Hindlimb muscle (tissue), 1 donor: ENCODE measurements around the gene C11orf21. TPM values are rescaled to one million over a fixed set of nuclear protein-coding genes. Genes with fewer than 3 reads are reported as not detected.

Experiments used
- DNase-seq: peaks from one replicate; pipeline ENCODE4 v3.0.0-alpha.2; 2013
- polyA plus RNA-seq: library from polyadenylated mRNA; unstranded; fragments of 120-200 nt; gene quantifications from one replicate; pipeline ENCODE4 v1.2.1, GENCODE V29; 2013; ENCODE audit not compliant: insufficient read length

C11orf21 gene
- polyA plus RNA-seq, 1 donor: 5.0 TPM

GRCh38 chr11:2320568-2321310 lies 19.0 kb upstream of the C11orf21 start:
- no peak for DNase-seq

- no peak for DNase-seq
These were observed 18.2 kb upstream of the C11orf21 start for GRCh38 chr11:2319791-2320472.

GRCh38 chr11:2318707-2319106 lies 17.0 kb upstream of the C11orf21 start:
- DNase-seq: no peak

GRCh38 chr11:2318123-2318522 lies 16.4 kb upstream of the C11orf21 start:
- no peak for DNase-seq

GRCh38 chr11:2317354-2318050 lies 15.8 kb upstream of the C11orf21 start:
- DNase-seq: no peak

GRCh38 chr11:2316963-2317244 lies 15.2 kb upstream of the C11orf21 start:
- DNase-seq: no peak

- no peak for DNase-seq
These were observed 14.6 kb upstream of the C11orf21 start for GRCh38 chr11:2316169-2316962.

GRCh38 chr11:2315395-2316168 lies 13.9 kb upstream of the C11orf21 start:
- DNase-seq: no peak

- peak; percentile 82 for DNase-seq
These were observed 13.0 kb upstream of the C11orf21 start for GRCh38 chr11:2314525-2315394.

- no peak for DNase-seq
These were observed 12.4 kb upstream of the C11orf21 start for GRCh38 chr11:2314136-2314524.

GRCh38 chr11:2313051-2313951 lies 11.6 kb upstream of the C11orf21 start:
- no peak for DNase-seq

GRCh38 chr11:2312232-2313042 lies 10.7 kb upstream of the C11orf21 start:
- no peak for DNase-seq

GRCh38 chr11:2311353-2312133 lies 9.8 kb upstream of the C11orf21 start:
- DNase-seq: no peak

GRCh38 chr11:2310786-2311352 lies 9.2 kb upstream of the C11orf21 start:
- no peak for DNase-seq

- no peak for DNase-seq
These were observed 8.5 kb upstream of the C11orf21 start for GRCh38 chr11:2310073-2310785.

GRCh38 chr11:2309251-2310072 lies 7.7 kb upstream of the C11orf21 start:
- DNase-seq: no peak
